GM12878 (cell line): ENCODE data around the gene MAP1LC3A. TPM values are rescaled to one million over a fixed set of nuclear protein-coding genes. Genes with fewer than 3 reads are reported as not detected.

Experiments used
- ATAC-seq: fragments of 200-7000 bp; cut with Tn5 transposase; 3 replicates; pipeline ENCODE4 v1.9.1; 2020; ENCODE audit warnings: mild to moderate bottlenecking, moderate library complexity
- BruUV-seq: library from RNA; stranded (reverse); fragments of 400-500 nt; replicated peaks from 2 replicates; lab custom pipeline; 2021; lab: Mats Ljungman, UMichigan
- CTCF ChIA-PET: fragments of 300-600 bp; sonication (Branson Sonifier 250); formaldehyde crosslinking; extraction: SDS; loops from one replicate; lab custom pipeline; 2021; ENCODE audit warnings: inconsistent platforms; lab: Yijun Ruan, JAX
- POLR2A ChIA-PET: fragments of 350-600 bp; formaldehyde crosslinking; extraction: SDS; loops from one replicate; lab custom pipeline; 2021; ENCODE audit warnings: inconsistent platforms; lab: Charles Lee
- RAD21 ChIA-PET: fragments of 300-600 bp; sonication (Branson Sonifier 250); formaldehyde crosslinking; loops from one replicate; lab custom pipeline; 2023; ENCODE audit warnings: antibody characterized with exemption; ENCODE audit not compliant: unreplicated experiment; lab: Charles Lee
- SMC1A ChIA-PET: fragments of 300-600 bp; sonication (Branson Sonifier 250); formaldehyde crosslinking; loops from one replicate; lab custom pipeline; 2023; ENCODE audit not compliant: unreplicated experiment, uncharacterized antibody; lab: Charles Lee
- DNase-seq: peaks from one replicate; pipeline ENCODE4 v3.0.0-alpha.2; 2011; ENCODE audit warnings: low read depth, low spot score
- FAIRE-seq: peaks from 3 replicates; lab custom pipeline; 2011; peaks lifted over from hg19 to GRCh38; lab: Jason Lieb, UNC
- H2AFZ ChIP-seq: 2 replicates; pipeline ENCODE4 v1.6.0; 2011; ENCODE audit warnings: low read depth, low read length, control low read depth; ENCODE audit not compliant: control insufficient read depth
- H3K27ac ChIP-seq: 2 replicates; pipeline ENCODE4 v1.5.1; 2011; ENCODE audit warnings: control low read depth; ENCODE audit not compliant: control insufficient read depth, insufficient read depth
- H3K27me3 ChIP-seq, 2 experiments: replicated peaks in 1 of 2; 2 replicates each; pipeline versions ENCODE4 v1.6.0 to v1.6.1; 2011; ENCODE audit warnings: low read length in 1 of 2; ENCODE audit not compliant: control insufficient read depth in 2 of 2, insufficient read depth in 2 of 2
- H3K36me3 ChIP-seq, 2 experiments: 2 replicates each; pipeline ENCODE4 v1.5.1; 2011; ENCODE audit warnings: low read length in 1 of 2; ENCODE audit not compliant: control insufficient read depth in 2 of 2, insufficient read depth in 2 of 2
- H3K4me1 ChIP-seq: 2 replicates; pipeline ENCODE4 v1.6.1; 2011; ENCODE audit warnings: mild to moderate bottlenecking, low read length, moderate library complexity, mixed read lengths; ENCODE audit not compliant: control insufficient read depth, insufficient read depth
- H3K4me2 ChIP-seq: 2 replicates; pipeline ENCODE4 v1.6.0; 2011; ENCODE audit warnings: control low read depth; ENCODE audit not compliant: control insufficient read depth, insufficient read depth
- H3K4me3 ChIP-seq: fragments of 200-600 bp; sonication (generic); 2 replicates; pipeline ENCODE4 v1.5.1; 2016
- H3K79me2 ChIP-seq: 2 replicates; pipeline ENCODE4 v1.6.0; 2011; ENCODE audit warnings: low read length; ENCODE audit not compliant: control insufficient read depth, insufficient read depth
- H3K9ac ChIP-seq: 2 replicates; pipeline ENCODE4 v1.8.0; 2011; ENCODE audit warnings: low read length, control low read depth, mixed read lengths; ENCODE audit not compliant: control insufficient read depth, insufficient read depth
- H3K9me3 ChIP-seq: replicated peaks from 3 replicates; pipeline ENCODE4 v1.5.1; 2011; ENCODE audit warnings: mild to moderate bottlenecking, low read length; ENCODE audit not compliant: control insufficient read depth, insufficient read depth
- H4K20me1 ChIP-seq: 2 replicates; pipeline ENCODE4 v1.6.0; 2011; ENCODE audit not compliant: control insufficient read depth, insufficient read depth
- ASH2L ChIP-seq: fragments of 300-600, 200-600 bp; sonication (generic); IDR thresholded peaks from 2 replicates; pipeline ENCODE4 v1.6.1; 2017; ENCODE audit warnings: low read depth, mild to moderate bottlenecking, borderline replicate concordance
- ATF2 ChIP-seq: IDR thresholded peaks from 2 replicates; pipeline ENCODE4 v1.6.1; 2012; ENCODE audit warnings: low read length, inconsistent platforms
- CHD1 ChIP-seq: IDR thresholded peaks from 2 replicates; pipeline ENCODE4 v1.6.1; 2012; ENCODE audit warnings: low read depth, low read length, improper control_type of control experiment
- ESRRA ChIP-seq: IDR thresholded peaks from 2 replicates; pipeline ENCODE4 v1.6.1; 2012; ENCODE audit warnings: mild to moderate bottlenecking, low read length, improper control_type of control experiment
- GATAD2B ChIP-seq: fragments of 450-650 bp; conservative IDR thresholded peaks from 2 replicates; pipeline ENCODE4 v1.6.1; 2017; ENCODE audit warnings: low read depth, mild to moderate bottlenecking, moderate library complexity
- MTA2 ChIP-seq: fragments of 450-650 bp; IDR thresholded peaks from 2 replicates; pipeline ENCODE4 v1.6.1; 2016; ENCODE audit warnings: low read depth, mild to moderate bottlenecking, moderate library complexity
- PBX3 ChIP-seq: IDR thresholded peaks from 2 replicates; pipeline ENCODE4 v1.6.1; 2011; ENCODE audit warnings: mild to moderate bottlenecking, low read depth, low read length, moderate library complexity; ENCODE audit not compliant: insufficient replicate concordance
- SMAD5 ChIP-seq: IDR thresholded peaks from 2 replicates; pipeline ENCODE4 v1.6.1; 2016; ENCODE audit warnings: antibody characterized with exemption, low read depth
- SMARCA5 ChIP-seq: fragments of 450-650 bp; IDR thresholded peaks from 2 replicates; pipeline ENCODE4 v1.6.1; 2017; ENCODE audit warnings: mild to moderate bottlenecking
- SRF ChIP-seq, 2 experiments: IDR thresholded peaks; 2 replicates each; pipeline ENCODE4 v1.6.1; 2011; ENCODE audit warnings: low read depth in 2 of 2, low read length in 2 of 2, mild to moderate bottlenecking in 1 of 2, moderate library complexity in 1 of 2
- TBL1XR1 ChIP-seq: IDR thresholded peaks from 2 replicates; pipeline ENCODE4 v1.6.1; 2012; ENCODE audit warnings: low read depth, low read length, improper control_type of control experiment
- TCF3 ChIP-seq: IDR thresholded peaks from 2 replicates; pipeline ENCODE4 v1.6.1; 2012; ENCODE audit warnings: low read depth, mild to moderate bottlenecking, low read length, borderline replicate concordance; ENCODE audit not compliant: insufficient read depth
- YBX1 ChIP-seq: fragments of 450-650 bp; IDR thresholded peaks from 2 replicates; pipeline ENCODE4 v1.6.1; 2016; ENCODE audit warnings: antibody characterized with exemption
- ZNF217 ChIP-seq: fragments of 450-650 bp; IDR thresholded peaks from 2 replicates; pipeline ENCODE4 v1.6.1; 2017; ENCODE audit warnings: antibody characterized with exemption, mild to moderate bottlenecking
- ZNF622 ChIP-seq: fragments of 450-650 bp; IDR thresholded peaks from 2 replicates; pipeline ENCODE4 v1.6.1; 2017; ENCODE audit warnings: mild to moderate bottlenecking, inconsistent platforms
- ZNF687 ChIP-seq: fragments of 450-650 bp; IDR thresholded peaks from 2 replicates; pipeline ENCODE4 v1.6.1; 2017; ENCODE audit warnings: mild to moderate bottlenecking, moderate library complexity
- WGBS: methylation state at CpG from one replicate; pipeline ENCODE4 v1.1.6; 2016; ENCODE audit warnings: low lambda C conversion rate; ENCODE audit not compliant: insufficient replicate concordance, insufficient coverage; ENCODE audit errors: missing lambda C conversion rate; 5-methylcytosine and 5-hydroxymethylcytosine counted together
- in situ Hi-C: fragments of 300-500 bp; cut with MboI; formaldehyde crosslinking; loops from 9 replicates; pipeline ENCODE4 v1.14.3; 2018; ENCODE audit warnings: mixed read lengths
- intact Hi-C: fragments of 100-400 bp; cut with micrococcal nuclease; formaldehyde crosslinking; loops from one replicate; pipeline ENCODE4 v1.14.2; 2022; ENCODE audit not compliant: unreplicated experiment
- polyA plus RNA-seq, 11 experiments: library from polyadenylated mRNA; depleted of rRNA in 4 of 11; unstranded in 6 of 11; stranded (reverse) in 5 of 11; fragments of >200 nt; fragmentation: Nextera tagmentation in 4 of 11; fragmentation: Illumina TruSeq in 1 of 11; extraction: Ambion mirVana in 4 of 11; extraction: Trizol in 1 of 11; gene quantifications; 1 replicate in 1 of 11; 2 replicates in 10 of 11; pipeline versions ENCODE4 v1.2.1 to v1.2.3, GENCODE V29; 2011 to 2016; ENCODE audit warnings: inconsistent platforms in 2 of 11, missing spikeins in 2 of 11, low read depth in 1 of 11
- total RNA-seq, 4 experiments: library from RNA; depleted of rRNA in 3 of 4; stranded (reverse); fragments of >200 nt in 3 of 4; fragmentation: Illumina TruSeq in 1 of 4; extraction: Trizol in 1 of 4; gene quantifications; 2 replicates each; pipeline versions ENCODE4 v1.2.1 to v1.2.3, GENCODE V29; 2013 to 2021

Gene MAP1LC3A
- total and polyA plus RNA-seq, 10 of the 15 experiments (the other 5 are each of a cell fraction or from before 2014, with no cell fraction given), result 0.27 to 1.2 (median 0.39) TPM; not detected in 4

GRCh38 chr20:34528921-34529297 is 29.6 kb upstream of the MAP1LC3A start (continued):
- TF ChIP-seq PBX3 (no peak), ASH2L (no peak), ZNF622 (no peak)
- TF ChIP-seq, all 136 proteins: peak for 0

GRCh38 chr20:34529742-34530141 is 28.8 kb upstream of the MAP1LC3A start:
- Histone ChIP-seq H4K20me1 (no peaks in the 10 kb centered on the region), H3K79me2 (no peaks in the 10 kb centered on the region; the same call in 1 of the 2 replicates), H3K4me2 (no peak overlapping the region), H3K4me1 (no peaks in the 10 kb centered on the region), H3K27ac (no peak overlapping the region), H3K9ac (no peak overlapping the region), H3K4me3 (no peak overlapping the region), H3K9me3 (no peaks in the 10 kb centered on the region), H2AFZ (no peak overlapping the region), H3K36me3 (peaks cover 27 to 30% of the 10 kb centered on the region in 2 experiments), H3K27me3 (no peaks in the 10 kb centered on the region)
- WGBS, result 100% methylated on average over 3 of the region's 3 CpGs
- ChIA-PET RAD21 (interaction anchor here (1.8 to 2.6 kb wide), 2 partner anchors 178 to 217 kb away, joined by 4 to 9 read pairs; no protein-coding TSS in a partner anchor), SMC1A (interaction anchor here (1.1 to 1.6 kb wide), 2 partner anchors 178 to 246 kb away, joined by 3 to 4 read pairs; no protein-coding TSS in a partner anchor), POLR2A (no interaction called here), CTCF (interaction anchor here (0.6 to 3.3 kb wide), 5 partner anchors 13 to 240 kb away, joined by 3 to 15 read pairs (median 3); partner anchors contain the start of gene DYNLRB1)
- in situ Hi-C loops, result no loop called here
- FAIRE-seq (no peak), DNase-seq (no peak), ATAC-seq (no peak)
- intact Hi-C loops, result loop anchor here (10.0 kb wide), 1 partner anchor 335 kb away; no protein-coding TSS in a partner anchor
- no TSS peak for BruUV-seq
- TF ChIP-seq ZNF217 (no peak), TBL1XR1 (no peak), SRF (IDR thresholded peaks at IDR 0.05; ENCODE audit: low read depth in 2 of 2, low read length in 2 of 2) (no peak), GATAD2B (no peak), ATF2 (no peak), YBX1 (no peak), ESRRA (no peak), ZNF687 (no peak), TCF3 (no peak), MTA2 (no peak), CHD1 (no peak), SMARCA5 (no peak), SMAD5 (no peak), ZNF622 (no peak)
